GM12864 (cell line): ENCODE results near the gene SPDL1.

ENCODE experiments used
- DNase-seq: peaks from one replicate; pipeline ENCODE4 v3.0.0-alpha.2; 2011; ENCODE audit warnings: low read depth
- H3K4me3 ChIP-seq: 2 replicates; pipeline ENCODE4 v1.5.1; 2011; ENCODE audit warnings: mild to moderate bottlenecking, low read depth, low read length, control low read depth
- CTCF ChIP-seq: IDR thresholded peaks from 2 replicates; pipeline ENCODE4 v1.5.1; 2011; ENCODE audit warnings: low read depth, mild to moderate bottlenecking, moderate library complexity, low read length, control low read depth, inconsistent platforms; ENCODE audit errors: missing control alignments

The SPDL1 gene

DNA sequence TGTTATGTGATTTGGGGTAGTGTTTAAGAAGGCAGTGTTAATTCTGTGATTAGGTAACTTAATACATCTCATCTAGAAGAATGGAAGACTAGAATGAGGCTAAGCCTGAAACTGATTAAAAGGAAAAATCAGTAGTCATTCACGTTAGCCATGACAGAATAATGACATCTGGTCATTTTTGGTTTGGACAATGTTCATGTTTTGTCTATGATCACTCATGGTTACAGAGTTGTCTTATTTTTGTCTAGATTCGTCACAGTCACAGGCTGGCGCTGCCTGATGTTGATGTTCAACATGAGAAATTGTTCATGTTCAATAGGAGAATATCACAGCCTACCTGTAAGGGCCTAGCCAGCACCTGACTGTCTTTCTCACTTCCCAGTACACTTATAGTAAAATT, 44.0 kb downstream of the SPDL1 start:
- TF ChIP-seq CTCF, result no peak
- DNase-seq, result no peak
- no peak overlapping the region for H3K4me3 ChIP-seq

DNA sequence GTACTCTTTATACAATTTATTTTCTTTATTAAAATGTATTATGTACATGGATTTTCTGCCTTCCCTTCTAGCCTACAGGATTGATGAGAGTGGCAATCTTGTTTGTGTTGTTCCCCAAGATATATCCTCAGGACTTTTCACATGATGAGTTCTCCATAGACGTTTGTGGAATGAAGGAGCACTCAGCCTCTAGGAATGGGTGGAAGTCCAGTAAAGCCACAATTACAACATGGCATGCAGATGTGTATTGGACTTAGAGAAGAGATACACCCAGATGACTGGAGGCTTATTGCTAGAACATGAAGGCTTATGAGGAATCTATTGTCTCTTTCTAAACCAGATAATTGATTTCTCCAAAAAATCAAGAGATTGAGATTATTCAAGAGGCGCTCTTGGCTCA, 45.3 kb downstream of the SPDL1 start:
- no peak for DNase-seq
- H3K4me3 ChIP-seq, result no peak overlapping the region
- no peak for TF ChIP-seq CTCF

DNA sequence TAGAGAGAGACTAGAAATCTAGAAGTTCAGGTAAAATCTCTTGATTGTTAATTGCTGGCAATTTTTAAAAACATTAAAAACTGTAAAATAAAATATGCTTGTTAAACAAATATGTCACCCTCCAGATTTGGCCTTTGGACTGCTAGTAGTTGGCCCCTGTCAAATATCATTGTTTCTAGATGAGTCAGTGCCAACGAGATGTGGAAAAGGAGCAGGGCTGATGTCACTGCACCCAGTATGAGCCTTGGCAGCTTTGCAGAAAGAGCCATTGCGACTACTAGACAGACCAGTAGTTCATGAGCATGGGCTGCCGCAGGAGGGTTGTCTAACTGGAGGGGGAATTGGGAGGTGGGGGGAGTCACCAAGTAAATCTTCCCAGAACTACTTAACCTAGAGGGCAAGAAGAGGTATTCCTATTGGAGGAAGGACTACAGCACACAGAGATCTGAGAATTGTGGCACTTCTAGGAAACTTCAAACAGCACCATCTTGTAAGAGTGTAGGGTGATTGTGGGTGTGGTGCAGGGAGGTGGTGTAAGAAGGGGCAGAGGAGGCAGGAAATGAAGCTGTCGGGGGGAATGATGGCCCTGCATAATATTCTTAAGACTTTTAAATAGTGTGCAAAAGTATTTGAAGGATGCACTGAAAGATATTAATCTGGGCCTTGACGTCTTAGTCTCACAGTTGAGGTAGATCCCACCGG, 46.4 kb downstream of the SPDL1 start:
- no peak for DNase-seq
- TF ChIP-seq CTCF, result no peak
- H3K4me3 ChIP-seq, result no peak overlapping the region

DNA sequence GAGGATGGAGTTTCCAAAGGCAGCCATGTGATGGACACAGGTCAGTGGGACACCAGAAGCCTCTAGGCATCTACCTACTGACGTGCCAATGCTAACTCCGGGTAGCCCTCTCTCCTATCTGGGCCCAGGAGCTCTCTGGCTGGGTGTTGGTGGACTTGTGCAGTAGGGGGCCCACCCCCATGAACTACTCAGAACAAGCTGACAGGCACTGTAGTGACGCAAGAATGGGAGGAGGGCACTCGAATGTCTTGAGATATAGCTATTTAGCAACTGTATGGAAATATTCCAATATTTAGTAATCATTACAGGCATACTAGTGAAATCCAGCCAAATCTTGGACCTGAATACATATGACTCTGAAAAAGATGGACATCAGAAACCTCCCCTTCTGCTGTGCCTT, 47.8 kb downstream of the SPDL1 start:
- TF ChIP-seq CTCF, result no peak
- no peak overlapping the region for H3K4me3 ChIP-seq
- DNase-seq, result no peak

DNA sequence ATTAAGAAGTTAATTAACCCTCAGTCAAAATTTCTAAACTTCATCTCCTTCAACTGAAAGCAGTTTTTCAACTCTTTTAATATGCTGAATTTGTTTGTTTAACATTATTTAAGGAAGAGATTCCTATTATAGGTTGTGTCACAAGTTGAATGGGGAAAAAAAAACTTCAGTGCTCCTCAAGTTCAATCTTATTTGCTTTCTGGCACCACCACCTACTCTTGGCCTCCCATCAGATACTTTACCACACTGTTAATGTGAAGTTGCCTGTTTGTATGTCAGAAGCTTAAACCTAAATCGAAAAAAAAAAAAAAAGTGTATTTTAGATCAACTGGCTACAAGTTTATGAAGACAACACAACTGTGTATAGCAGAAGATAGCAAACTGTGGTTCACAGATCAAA, 49.4 kb downstream of the SPDL1 start:
- no peak for TF ChIP-seq CTCF
- H3K4me3 ChIP-seq, result no peak overlapping the region
- no peak for DNase-seq

GRCh38 chr5:169634606-169635005, 51.0 kb downstream of the SPDL1 start:
- no peak for DNase-seq
- no peak overlapping the region for H3K4me3 ChIP-seq
- TF ChIP-seq CTCF, result no peak

GRCh38 chr5:169635936-169636335, 52.4 kb downstream of the SPDL1 start:
- no peak for DNase-seq
- H3K4me3 ChIP-seq, result no peak overlapping the region
- TF ChIP-seq CTCF, result no peak
